Measurements from ENCODE around the gene DPAGT1. TPM values are rescaled to one million over a fixed set of nuclear protein-coding genes. Genes with fewer than 3 reads are reported as not detected.
A peak's percentile ranks its signal among the peaks of the same experiment; 100 is the strongest.
"Not testable (repeated sequence)": the region's sequence is repeated elsewhere in the genome, so short reads cannot be mapped to it uniquely, and the experiment has no call there.

Gene DPAGT1
- total RNA-seq, 1 donor from 2014 or later: 16.3 TPM

DNA sequence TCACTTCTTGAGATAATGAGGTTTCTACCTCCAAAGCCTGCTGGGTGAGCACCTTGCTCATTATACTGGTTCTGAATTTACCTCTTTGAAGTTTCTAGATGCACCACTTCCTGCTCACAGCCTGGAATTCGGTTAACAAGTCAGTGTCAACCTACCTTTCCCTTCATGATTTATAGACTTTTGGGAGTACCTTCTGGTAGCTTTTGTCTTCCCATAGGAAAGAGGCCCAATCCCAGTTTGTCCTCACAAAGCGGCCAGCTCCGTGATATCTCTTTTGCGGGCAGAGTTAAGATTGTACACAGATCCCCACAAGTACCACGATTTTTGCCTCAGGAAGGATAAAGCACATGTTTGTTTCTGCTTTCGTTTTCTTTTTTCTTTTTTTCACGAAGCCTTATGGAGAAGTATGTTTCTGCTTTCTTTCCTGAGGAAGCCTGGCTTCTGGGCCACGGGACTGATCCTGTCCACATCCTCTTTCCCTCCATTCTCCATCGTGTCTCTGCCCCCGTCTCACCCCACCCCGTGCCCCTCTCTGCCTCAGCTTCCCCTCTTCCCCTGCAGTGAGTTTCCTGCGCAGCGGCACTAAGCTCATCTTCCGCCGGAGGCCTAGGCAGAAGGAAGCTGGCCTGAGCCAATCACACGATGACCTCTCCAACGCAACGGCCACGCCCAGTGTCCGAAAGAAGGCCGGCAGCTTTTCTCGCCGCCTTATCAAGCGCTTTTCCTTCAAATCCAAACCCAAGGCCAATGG lies 14.0 kb upstream of the DPAGT1 start:
- DNase-seq (ENCODE audit: low read depth in 2 of 2): no peak

DNA sequence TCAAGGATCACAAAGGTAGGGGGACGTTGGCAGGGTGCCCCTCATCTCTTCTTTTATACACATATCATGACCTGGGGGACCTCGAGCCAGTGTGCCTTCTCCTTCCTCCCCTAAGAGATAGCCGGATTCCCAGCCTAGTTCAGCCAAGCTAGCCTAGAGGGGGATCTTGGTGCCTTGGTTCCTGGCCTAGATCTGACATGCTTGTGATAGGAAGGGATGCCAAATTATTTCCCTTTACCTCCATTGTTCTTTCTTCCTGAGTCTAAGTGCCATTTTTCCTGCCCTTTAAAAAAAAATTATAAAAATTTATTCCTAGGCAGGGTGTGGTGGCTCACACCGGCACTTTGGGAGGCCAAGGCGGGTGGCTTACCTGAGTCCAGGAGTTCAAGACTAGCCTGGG lies 12.7 kb upstream of the DPAGT1 start:
- DNase-seq (ENCODE audit: low read depth in 2 of 2): peak in 1 of 2 donors; percentile 53

DNA sequence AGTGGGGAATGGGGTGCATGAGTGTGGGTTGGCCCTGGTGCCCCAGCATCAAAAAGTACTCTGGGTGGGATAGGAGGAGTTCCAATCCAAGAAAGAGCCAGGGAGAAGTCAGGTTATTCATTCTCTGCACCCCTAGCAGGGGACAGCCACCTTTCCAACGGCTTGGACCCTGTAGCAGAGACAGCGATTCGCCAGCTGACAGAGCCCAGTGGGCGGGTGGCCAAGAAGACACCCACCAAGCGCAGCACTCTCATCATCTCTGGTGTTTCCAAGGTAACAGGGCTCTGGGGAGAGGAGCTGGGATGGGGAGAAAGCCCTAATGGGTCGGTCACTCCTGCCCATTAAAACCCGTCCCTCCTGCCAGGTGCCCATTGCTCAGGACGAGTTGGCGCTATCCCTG lies 12.1 kb upstream of the DPAGT1 start:
- no peak for DNase-seq (ENCODE audit: low read depth in 2 of 2)

DNA sequence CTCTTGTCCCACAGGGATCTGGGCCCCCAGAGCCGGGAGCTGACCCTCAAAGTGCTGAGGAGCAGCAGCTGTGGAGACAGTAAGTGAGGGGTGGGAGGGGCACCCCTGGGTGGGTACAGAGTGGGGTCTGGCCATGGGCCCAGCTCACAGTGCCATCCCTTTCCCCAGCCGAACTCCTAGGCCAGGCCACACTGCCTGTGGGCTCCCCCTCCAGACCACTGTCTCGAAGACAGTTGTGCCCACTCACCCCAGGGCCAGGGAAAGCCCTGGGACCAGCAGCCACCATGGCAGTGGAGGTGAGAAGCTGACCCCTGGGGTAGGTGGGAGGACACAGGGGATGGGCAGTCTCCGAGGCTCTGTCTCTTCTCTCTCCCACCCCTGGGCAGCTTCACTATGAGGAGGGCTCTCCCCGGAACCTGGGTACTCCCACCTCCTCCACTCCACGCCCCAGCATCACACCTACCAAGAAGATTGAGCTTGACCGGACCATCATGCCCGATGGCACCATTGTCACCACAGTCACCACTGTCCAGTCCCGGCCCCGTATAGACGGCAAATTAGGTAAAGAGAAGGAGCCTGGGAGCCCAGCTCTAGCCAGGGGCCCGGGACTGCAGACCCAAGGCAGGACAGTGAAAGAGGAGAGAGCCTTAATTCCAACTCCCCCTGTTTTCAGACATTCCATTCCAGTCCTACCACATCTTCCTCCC lies 10.8 kb upstream of the DPAGT1 start:
- DNase-seq (ENCODE audit: low read depth in 2 of 2): no peak

DNA sequence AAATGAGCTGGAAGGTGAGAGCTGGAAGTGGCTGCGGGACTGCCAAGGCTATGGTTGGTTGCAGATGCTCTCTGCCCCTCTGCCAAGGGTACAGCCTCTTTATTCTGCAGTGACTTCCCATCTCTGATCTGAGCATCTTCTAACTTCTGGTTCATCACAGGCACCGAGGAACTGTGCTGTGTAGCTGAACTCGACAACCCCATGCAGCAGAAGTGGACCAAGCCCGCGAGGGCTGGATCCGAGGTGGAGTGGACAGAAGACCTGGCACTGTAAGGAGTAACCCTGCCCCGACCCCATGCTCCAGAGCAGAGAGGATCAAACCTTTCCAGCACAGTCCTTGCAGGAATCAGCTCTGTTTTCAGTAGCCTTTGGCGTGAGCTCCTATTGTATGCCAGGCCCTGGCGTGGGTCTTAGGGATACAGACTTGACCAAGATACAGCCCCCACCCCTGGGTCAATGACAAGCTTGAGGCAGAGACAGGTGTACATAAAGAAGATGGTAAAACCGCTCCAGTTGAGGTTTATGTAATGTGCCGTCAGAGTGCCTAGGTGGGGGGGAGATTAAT lies 9.8 kb upstream of the DPAGT1 start:
- no peak for DNase-seq (ENCODE audit: low read depth in 2 of 2)

DNA sequence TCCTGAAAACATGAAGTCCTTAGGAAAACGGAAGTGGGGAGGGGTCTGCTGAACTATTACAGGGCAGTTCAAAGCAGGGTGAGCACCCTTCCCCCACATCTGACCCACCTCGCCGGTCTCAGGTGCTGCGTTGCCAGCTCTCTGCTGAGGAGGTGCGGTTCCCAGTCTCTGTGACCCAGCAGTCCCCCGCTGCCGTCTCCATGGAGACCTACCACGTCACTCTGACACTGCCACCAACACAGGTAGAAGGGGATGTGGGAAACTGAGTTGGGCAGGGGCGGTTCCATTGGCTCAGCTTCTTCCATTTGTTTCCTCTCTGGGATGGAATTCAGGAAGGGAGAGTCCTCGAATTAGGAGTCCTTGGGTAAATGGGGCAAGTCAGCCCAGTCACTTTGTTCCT lies 8.8 kb upstream of the DPAGT1 start:
- no peak for DNase-seq (ENCODE audit: low read depth in 2 of 2)

DNA sequence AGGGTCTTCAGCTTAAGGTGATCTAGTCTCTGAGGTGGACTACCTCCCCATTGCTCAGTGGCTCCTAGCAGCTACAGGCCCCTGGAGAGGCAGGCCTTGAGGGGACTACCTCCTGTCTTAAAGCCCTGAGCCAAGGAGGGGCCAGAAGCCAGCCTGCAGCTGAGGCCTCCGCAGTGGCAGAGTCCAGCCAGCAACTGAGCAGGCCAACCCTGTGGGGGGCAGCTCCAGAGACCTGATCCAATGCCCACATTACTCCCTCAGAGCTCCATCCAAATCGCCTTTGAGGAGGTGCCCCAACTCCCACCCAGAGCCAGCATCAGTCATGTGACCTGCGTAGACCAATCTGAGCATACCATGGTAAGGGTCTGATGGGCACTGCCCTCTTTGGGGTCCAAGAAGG lies 8.2 kb upstream of the DPAGT1 start:
- no peak for DNase-seq (ENCODE audit: low read depth in 2 of 2)

DNA sequence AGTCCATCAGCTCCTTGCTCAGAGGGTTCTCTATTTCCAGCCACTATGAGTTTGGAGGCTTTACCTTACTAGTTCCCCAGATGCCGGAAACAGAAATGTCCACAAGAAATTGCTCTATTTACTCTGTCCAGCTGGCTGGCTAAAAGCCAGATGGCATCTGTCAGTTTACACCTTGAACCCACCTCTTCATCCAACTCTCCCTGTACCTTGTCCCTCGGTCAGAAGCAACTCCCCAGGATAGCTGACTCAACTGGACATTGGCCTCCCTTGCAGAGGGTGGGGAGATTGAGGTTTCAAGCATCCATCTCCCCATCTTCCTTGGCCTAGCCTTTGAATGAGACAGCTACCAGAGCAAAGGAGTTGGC lies 7.2 kb upstream of the DPAGT1 start:
- no peak for DNase-seq (ENCODE audit: low read depth in 2 of 2)

DNA sequence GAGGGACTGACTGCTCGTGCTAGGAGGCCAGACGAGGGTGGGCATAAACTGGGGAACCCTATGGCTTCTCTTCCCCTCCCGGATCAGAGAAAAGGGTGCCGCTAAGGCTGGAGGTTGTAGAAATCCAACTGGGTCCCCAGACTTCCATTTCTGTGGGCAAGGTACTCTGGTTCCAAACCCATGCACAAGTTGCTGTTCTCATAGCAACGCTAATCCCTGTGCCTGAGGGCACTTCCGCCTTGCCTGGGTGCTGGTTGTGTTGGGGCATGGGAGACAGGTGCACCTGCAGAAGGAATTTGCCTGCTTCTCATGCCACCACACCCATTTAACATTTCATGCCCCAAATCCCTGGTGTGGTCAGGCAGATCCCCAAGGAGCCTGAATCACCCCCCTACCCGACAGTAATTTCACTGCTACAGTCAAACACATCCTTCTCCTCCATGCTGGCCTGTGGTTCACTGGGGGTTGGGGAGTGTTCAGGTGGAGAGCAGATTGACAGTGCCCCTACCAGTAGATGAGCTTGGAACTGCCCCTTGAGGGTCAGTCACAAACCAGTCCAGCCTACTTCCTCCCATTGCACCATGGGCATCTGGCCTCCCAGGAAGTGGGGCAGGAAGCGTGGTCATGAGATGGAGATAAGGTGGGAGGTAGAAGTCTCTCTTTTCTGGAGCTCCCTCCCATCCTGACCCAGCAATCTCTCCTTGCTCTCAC lies 6.6 kb upstream of the DPAGT1 start:
- no peak for DNase-seq (ENCODE audit: low read depth in 2 of 2)

DNA sequence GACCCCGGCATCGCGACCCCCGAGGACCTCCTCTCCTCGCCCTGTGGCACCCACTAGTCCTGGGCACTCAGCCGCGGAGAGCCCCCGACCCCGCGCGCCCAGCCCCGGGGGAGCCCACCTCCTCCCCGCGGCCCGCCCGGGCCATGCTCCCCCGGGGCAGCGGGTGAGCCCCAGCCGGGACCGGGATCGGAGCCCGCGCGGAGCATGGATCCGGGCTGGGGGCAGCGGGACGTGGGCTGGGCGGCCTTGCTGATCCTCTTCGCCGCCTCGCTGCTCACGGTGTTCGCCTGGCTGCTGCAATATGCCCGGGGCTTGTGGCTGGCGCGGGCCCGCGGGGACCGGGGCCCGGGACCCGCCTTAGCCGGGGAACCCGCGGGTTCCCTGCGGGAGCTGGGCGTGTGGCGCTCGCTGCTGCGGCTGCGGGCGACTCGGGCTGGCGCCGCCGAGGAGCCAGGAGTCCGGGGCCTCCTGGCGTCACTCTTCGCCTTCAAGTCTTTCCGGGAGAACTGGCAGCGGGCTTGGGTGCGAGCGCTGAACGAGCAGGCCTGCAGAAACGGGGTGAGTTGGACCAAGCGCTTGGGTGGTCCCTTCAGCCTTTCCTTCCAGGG lies 6.0 kb upstream of the DPAGT1 start:
- peak in 1 of 2 donors; percentile 27 for DNase-seq (ENCODE audit: low read depth in 2 of 2)

DNA sequence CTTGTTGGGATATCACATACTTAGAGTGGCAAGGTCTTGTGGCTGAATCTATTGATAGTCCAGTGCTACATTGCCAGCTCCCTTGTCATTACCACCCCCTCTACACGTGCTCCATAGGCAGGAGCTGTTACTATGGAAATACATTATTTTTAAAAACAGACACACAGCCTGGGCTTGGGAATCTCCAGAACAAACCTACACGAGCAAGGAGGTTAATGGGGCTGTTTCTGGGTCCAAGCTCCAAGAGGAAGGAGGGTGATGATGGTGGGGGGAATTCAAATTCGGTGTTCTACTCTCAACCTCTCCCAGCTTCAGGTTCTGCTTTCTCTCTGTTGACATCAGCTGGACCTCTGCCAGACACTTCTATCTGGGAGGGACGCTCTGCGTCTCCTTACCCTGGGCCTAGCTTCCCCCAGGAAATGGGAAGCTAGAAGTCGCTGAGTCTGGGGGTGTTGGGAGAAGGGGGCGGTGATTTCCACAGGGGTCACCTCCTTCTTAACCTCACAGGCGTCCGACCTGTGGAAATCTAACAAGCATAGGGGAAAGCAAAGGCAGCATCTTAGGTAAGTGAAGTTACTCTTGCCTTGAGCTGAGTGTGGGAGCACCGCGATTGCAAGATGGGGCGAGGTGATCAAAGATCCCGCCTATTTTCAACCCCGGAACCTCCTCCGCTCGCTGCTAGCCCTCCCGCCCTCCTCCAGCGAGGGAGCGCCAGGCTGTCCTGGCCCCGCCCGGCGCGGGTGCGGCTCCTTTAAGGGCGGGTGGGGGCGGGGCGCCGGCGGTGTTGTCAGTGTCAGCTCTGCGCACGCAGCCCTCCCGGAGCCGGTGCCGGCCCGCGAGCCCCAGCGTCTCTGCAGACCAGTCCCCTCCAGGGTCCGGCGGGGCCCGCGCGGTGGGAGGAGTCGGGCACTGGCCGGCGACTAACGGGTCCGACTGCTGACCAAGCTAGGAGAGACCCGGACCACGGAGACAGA lies 5.2 kb upstream of the DPAGT1 start, which contains the start of gene C2CD2L:
Gene C2CD2L (plus strand): TSS at position 781 of the 974 bp plus-strand sequence. CDS start 398 bp downstream, outside the sequence.
- peak; percentile 85 to 86 for DNase-seq (ENCODE audit: low read depth in 2 of 2)

DNA sequence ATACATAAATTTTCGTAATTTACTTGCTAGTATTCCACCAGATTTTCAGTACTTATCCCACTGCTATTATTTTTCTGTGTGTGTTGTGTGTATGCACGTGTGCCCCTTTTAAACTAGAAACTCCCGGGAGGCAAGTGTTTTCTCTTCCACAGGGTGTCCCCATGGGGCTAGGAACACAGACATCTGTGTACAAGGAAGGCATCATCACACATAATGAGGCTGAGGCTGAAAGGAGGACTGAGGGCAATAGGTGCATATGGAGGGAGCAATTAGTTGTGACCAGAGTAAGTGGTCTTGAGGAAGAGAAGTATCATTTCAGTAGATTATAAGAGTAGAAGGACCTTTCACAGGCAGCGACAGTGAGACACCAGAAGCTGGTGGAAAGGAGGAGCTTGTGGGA lies 2.1 kb upstream of the DPAGT1 start:
- DNase-seq (ENCODE audit: low read depth in 2 of 2): peak in 1 of 2 donors; percentile 42

DNA sequence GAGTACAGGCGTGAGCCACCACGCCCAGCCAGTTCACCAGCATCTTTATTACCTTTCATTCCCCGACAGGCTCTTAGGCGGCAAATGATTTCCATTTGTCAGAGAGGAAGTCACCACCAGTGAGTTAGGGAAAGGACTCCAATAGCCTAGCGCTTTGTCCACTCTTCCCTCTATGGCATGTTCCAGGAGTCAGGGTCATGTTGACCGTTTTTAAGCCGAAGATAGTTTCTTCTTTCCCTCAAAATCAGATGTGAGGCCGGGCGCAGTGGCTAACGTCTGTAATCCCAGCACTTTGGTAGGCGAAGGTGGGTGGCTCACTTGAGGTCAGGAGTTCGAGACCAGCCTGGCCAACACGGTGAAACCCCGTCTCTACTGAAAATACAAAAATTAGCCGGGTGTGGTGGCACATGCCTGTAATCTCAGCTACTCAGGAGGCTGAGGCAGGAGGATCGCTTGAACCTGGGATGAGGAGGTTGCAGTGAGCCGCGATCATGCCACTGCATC lies 1.6 kb upstream of the DPAGT1 start:
- DNase-seq (ENCODE audit: low read depth in 2 of 2): not testable (repeated sequence)

DNA sequence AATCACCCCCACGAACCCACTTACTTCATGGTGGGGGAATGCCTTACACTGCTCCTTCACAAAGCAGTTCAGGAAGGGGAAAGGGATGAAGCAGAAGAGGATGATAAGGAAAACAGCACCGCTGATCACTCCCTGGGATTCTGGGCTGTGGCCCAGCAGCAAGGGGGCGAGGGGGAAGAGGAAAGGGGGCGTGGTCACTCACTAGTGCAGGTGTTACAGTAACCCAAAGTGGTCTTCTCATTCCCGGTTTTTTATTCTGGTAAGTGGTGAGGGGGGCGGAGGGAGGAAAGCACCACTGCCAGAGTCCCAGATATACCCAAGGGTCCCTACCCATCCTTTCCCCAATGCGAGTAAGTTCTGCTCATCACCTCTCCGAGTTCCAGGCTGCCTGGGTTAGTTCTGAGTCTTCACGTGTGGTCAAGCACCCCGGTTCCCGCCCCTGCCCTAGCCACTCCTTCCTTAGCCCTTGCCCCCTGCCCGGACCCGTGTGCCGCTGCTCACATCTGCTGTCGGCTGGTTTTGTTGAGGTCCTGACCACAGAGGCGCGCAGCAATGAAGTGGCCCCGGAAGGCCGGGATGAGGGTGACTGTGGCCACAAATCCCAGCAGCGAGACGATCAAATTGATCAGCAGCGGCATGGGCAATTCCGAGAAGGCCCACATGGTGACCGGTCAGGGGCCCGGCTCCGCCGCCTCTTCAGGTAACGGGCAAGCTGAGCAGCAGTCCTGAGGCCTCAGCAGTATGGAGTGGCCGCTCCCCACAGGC lies 477 bp downstream of the DPAGT1 start:
- DNase-seq (ENCODE audit: low read depth in 2 of 2): no peak

DNA sequence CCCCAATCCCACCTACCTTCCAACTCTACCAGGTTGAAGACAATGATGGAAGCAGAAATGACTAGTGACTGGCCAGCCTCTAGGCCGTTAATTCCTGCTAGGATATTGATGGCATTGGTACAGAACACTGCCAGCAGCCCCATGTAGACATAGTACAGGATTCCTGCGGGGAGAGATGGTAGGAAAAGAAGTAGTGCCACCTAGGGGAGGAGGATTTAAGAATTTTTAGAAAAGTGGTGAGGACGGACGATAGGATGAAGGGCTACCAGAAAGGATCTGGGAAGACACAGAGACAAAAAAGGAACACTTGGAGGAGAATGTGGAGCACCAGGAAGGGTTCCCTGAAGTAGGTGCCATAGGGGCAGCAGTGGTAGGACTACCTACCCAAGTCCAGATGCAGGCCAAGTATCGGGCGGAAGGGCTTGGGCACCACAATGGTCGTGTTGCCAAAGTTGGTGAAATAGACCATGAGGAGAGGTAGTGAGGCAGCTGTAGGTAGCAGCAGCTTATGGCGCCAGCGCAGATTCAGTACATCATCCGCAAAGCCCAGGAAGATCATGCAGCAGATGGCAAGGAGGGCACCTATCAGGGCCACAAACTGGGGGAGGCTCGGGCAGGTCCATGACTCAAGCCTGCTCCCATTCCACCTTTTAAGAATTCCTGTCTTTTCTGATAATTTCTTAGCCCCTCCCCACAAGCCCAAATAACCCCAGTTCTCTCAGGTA lies 1.2 kb downstream of the DPAGT1 start:
- peak; percentile 58 to 68 for DNase-seq (ENCODE audit: low read depth in 2 of 2)

DNA sequence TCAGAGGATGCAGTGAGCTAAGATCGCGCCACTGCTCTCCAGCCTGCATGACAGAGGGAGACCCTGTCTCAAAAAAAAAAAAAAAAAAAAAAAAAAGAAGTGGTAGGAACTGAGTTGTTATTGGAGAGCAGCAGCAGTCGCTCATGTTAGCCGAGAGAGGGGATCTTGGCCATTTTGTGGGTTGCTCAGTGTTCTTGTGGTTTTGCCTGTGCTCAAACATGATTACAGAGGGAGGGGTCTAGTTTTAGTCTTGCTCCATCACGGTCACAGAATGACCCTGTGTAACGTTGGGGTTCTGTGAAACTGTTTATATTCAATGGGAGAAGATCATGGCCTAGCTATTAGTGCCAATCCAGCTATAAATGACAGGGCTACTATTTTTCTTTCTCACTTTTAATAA lies 1.9 kb downstream of the DPAGT1 start:
- no peak for DNase-seq (ENCODE audit: low read depth in 2 of 2)

DNA sequence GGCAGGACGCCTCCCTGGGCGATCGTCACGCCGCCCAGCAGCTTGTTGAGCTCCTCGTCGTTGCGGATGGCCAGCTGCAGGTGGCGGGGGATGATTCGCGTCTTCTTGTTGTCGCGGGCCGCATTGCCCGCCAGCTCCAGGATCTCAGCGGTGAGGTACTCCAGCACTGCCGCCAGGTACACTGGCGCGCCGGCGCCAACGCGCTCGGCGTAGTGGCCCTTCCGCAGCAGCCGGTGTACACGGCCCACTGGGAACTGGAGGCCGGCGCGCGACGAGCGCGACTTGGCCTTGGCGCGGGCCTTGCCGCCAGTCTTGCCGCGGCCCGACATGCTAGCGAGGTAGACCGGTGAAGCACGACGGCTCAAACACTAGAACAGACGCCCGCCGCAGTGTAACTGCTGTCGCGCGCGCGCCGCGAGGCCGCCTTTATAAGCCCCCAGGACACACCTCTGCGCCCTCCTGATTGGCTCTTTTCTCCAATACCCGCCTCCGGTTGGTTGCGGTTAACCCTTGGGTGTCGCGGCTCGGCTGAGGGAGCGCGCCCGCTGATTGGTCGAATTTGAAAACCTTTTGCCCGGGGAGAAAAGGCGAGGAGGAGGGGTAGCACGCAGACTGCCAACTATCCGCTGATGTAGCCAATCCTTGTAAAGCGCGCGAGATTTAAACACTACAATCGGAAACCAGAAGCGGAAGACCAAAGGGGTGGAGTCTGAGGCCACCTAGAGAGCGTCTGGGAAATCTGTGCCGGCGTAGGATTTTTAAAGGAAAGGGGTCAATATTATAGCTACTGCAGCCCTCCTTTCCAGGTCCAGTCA lies 6.4 kb downstream of the DPAGT1 start:
- peak; percentile 100 for DNase-seq (ENCODE audit: low read depth in 2 of 2)

DNA sequence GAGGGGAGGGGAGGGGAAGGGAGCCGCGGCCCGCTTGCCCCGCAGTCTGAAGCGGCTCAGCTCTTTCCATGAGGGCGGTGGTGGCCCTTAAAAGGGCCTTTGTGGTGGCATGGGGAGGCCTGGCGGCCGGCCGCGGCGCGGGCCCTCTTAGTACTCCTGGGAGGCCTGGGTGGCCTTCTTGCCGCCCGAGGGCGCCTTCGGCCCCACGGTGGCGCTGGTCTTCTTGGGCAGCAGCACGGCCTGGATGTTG lies 6.9 kb downstream of the DPAGT1 start:
- DNase-seq (ENCODE audit: low read depth in 2 of 2): peak; percentile 80 to 94

Measured in lung microvascular endothelial cell (primary cell).